Measurements from ENCODE around the gene GNAI2. TPM values are rescaled to one million over a fixed set of nuclear protein-coding genes. Genes with fewer than 3 reads are reported as not detected.
"Not testable (repeated sequence)": the region's sequence is repeated elsewhere in the genome, so short reads cannot be mapped to it uniquely, and the experiment has no call there.

The GNAI2 gene
- total RNA-seq, 1 donor from 2014 or later: 97.9 TPM

- FAIRE-seq (no peak), DNase-seq (ENCODE audit: low read depth) (peak; percentile 71)
- H3K4me3 ChIP-seq (ENCODE audit: low read depth, low read length): peak overlapping the region; percentile 56
- H3K36me3 ChIP-seq (ENCODE audit: control insufficient read depth, insufficient read depth, low read length): peaks cover 19% of the 10 kb centered on the region
- peak; percentile 97 for TF ChIP-seq CTCF (IDR thresholded peaks at IDR 0.05; ENCODE audit: insufficient read depth, low read length, severe bottlenecking)
- no peaks in the 10 kb centered on the region for H3K27me3 ChIP-seq (ENCODE audit: control insufficient read depth, insufficient read depth, low read length)
Measured at GRCh38 chr3:50260027-50260941, 24.3 kb downstream of the GNAI2 start.

DNA sequence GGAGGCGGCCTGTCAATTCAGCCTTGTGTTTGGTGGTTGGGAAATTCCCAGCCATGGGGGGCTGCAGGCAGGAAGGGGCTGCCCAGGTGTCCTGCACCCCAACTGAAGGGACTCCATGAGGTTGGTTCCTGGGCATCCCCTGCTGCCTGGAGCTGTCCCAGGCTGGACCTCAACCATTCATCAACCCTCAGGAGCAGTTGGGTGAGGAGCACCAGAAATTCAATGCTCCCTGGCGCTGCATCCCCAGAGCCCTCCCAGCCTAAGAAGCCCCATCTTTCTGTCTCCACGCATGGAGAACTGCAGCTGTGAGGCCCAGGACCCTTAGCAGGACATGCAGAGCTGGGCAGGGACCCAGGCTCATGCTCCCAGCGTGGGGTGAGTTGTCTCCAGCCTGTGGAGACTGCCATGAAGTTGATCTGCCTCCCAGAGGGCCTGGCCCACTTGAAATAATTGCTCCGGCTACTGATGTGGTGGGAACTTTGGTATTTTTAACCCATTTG, 25.0 kb downstream of the GNAI2 start:
- Histone ChIP-seq H3K4me3 (ENCODE audit: low read depth, low read length) (no peak overlapping the region), H3K36me3 (ENCODE audit: control insufficient read depth, insufficient read depth, low read length) (peaks cover 16% of the 10 kb centered on the region), H3K27me3 (ENCODE audit: control insufficient read depth, insufficient read depth, low read length) (no peaks in the 10 kb centered on the region)
- FAIRE-seq (no peak), DNase-seq (ENCODE audit: low read depth) (no peak)
- TF ChIP-seq CTCF (IDR thresholded peaks at IDR 0.05; ENCODE audit: insufficient read depth, low read length, severe bottlenecking): no peak

- H3K4me3 ChIP-seq (ENCODE audit: low read depth, low read length): no peak overlapping the region
- FAIRE-seq (no peak), DNase-seq (ENCODE audit: low read depth) (no peak)
- no peak for TF ChIP-seq CTCF (IDR thresholded peaks at IDR 0.05; ENCODE audit: insufficient read depth, low read length, severe bottlenecking)
- no peaks in the 10 kb centered on the region for H3K27me3 ChIP-seq (ENCODE audit: control insufficient read depth, insufficient read depth, low read length)
- H3K36me3 ChIP-seq (ENCODE audit: control insufficient read depth, insufficient read depth, low read length): peaks cover 11% of the 10 kb centered on the region
Measured at GRCh38 chr3:50261505-50261904, 25.5 kb downstream of the GNAI2 start.

GRCh38 chr3:50262200-50262599, 26.2 kb downstream of the GNAI2 start:
- not testable (repeated sequence) for H3K4me3 ChIP-seq (ENCODE audit: low read depth, low read length); FAIRE-seq; H3K27me3 ChIP-seq (ENCODE audit: control insufficient read depth, insufficient read depth, low read length); DNase-seq (ENCODE audit: low read depth); H3K36me3 ChIP-seq (ENCODE audit: control insufficient read depth, insufficient read depth, low read length)

DNA sequence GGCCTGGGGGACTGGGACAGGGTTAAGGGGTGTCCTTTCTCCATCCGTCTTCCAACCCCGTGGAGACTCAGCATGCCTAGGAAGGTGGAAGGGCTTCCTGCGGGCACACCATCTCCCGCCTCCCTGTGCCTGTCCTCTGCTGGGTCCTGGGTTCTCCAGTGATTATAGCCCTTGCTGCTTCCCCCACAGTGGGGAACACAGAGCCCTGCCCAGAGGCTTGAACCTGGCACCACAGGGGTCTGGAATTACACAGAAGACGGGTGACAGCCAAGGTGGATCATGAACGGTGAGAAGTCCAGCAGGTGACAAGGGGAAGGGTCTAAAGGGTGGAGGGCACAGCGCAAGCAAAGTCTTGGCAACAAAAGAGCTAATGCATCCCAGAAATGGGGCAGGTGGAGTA, 26.8 kb downstream of the GNAI2 start:
- FAIRE-seq: no peak
- DNase-seq (ENCODE audit: low read depth): no peak
- TF ChIP-seq CTCF (IDR thresholded peaks at IDR 0.05; ENCODE audit: insufficient read depth, low read length, severe bottlenecking): no peak

GRCh38 chr3:50263478-50264382, 27.7 kb downstream of the GNAI2 start:
- no peak for TF ChIP-seq CTCF (IDR thresholded peaks at IDR 0.05; ENCODE audit: insufficient read depth, low read length, severe bottlenecking)
- Histone ChIP-seq H3K27me3 (ENCODE audit: control insufficient read depth, insufficient read depth, low read length) (no peaks in the 10 kb centered on the region), H3K36me3 (ENCODE audit: control insufficient read depth, insufficient read depth, low read length) (no peaks in the 10 kb centered on the region), H3K4me3 (ENCODE audit: low read depth, low read length) (no peak overlapping the region)
- no peak for FAIRE-seq
- DNase-seq (ENCODE audit: low read depth): no peak

More for the DNA sequence above, 26.8 kb downstream of the GNAI2 start:
- Histone ChIP-seq H3K27me3 (ENCODE audit: control insufficient read depth, insufficient read depth, low read length) (no peaks in the 10 kb centered on the region), H3K36me3 (ENCODE audit: control insufficient read depth, insufficient read depth, low read length) (peaks cover 1% of the 10 kb centered on the region), H3K4me3 (ENCODE audit: low read depth, low read length) (no peak overlapping the region)
